ENCODE results near the gene CFAP74.

GRCh38 chr1:2029561-2029960, 26.0 kb upstream of the CFAP74 start:
- no peak for TF ChIP-seq EZH2 (IDR thresholded peaks at IDR 0.05; ENCODE audit: low read length, unreplicated experiment)
- TF ChIP-seq, protein P1, sequence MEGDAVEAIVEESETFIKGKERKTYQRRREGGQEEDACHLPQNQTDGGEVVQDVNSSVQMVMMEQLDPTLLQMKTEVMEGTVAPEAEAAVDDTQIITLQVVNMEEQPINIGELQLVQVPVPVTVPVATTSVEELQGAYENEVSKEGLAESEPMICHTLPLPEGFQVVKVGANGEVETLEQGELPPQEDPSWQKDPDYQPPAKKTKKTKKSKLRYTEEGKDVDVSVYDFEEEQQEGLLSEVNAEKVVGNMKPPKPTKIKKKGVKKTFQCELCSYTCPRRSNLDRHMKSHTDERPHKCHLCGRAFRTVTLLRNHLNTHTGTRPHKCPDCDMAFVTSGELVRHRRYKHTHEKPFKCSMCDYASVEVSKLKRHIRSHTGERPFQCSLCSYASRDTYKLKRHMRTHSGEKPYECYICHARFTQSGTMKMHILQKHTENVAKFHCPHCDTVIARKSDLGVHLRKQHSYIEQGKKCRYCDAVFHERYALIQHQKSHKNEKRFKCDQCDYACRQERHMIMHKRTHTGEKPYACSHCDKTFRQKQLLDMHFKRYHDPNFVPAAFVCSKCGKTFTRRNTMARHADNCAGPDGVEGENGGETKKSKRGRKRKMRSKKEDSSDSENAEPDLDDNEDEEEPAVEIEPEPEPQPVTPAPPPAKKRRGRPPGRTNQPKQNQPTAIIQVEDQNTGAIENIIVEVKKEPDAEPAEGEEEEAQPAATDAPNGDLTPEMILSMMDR (conservative IDR thresholded peaks at IDR 0.05; ENCODE audit: low read depth, low read length), result no peak

Data from PC-3 (cell line).